Activated naive CD4-positive, alpha-beta T cell treated with Interleukin-2 at 50 U/mL for 16 hours (primary cell): ENCODE data around the gene PAX5.

Experiments used
- DNase-seq: peaks from one replicate; pipeline ENCODE4 v3.0.0-alpha.2; 2020

PAX5 gene

GRCh38 chr9:36897478-36897877, 136.6 kb downstream of the PAX5 start:
- no peak for DNase-seq

- DNase-seq = no peak
These were observed 137.0 kb downstream of the PAX5 start for GRCh38 chr9:36897019-36897418.

GRCh38 chr9:36896296-36896695, 137.8 kb downstream of the PAX5 start:
- DNase-seq = no peak

GRCh38 chr9:36895744-36896260, 138.3 kb downstream of the PAX5 start:
- DNase-seq = no peak

- DNase-seq = no peak
These were observed 139.3 kb downstream of the PAX5 start for GRCh38 chr9:36894695-36895310.

- DNase-seq = no peak
These were observed 140.2 kb downstream of the PAX5 start for GRCh38 chr9:36893911-36894310.

- DNase-seq = no peak
These were observed 140.9 kb downstream of the PAX5 start for GRCh38 chr9:36893184-36893583.

GRCh38 chr9:36892279-36892678, 141.8 kb downstream of the PAX5 start:
- DNase-seq = no peak

GRCh38 chr9:36891341-36891811, 142.7 kb downstream of the PAX5 start:
- DNase-seq = no peak

GRCh38 chr9:36889844-36890243, 144.2 kb downstream of the PAX5 start:
- no peak for DNase-seq

- DNase-seq = no peak
These were observed 145.5 kb downstream of the PAX5 start for GRCh38 chr9:36888551-36888950.

GRCh38 chr9:36884721-36885120, 149.3 kb downstream of the PAX5 start:
- no peak for DNase-seq

- DNase-seq = no peak
These were observed 151.5 kb downstream of the PAX5 start for GRCh38 chr9:36882594-36882993.

GRCh38 chr9:36881743-36882441, 152.2 kb downstream of the PAX5 start:
- DNase-seq = no peak

- no peak for DNase-seq
These were observed 152.8 kb downstream of the PAX5 start for GRCh38 chr9:36881316-36881715.

GRCh38 chr9:36880075-36880474, 154.0 kb downstream of the PAX5 start:
- no peak for DNase-seq

GRCh38 chr9:36878986-36879982, 154.8 kb downstream of the PAX5 start:
- no peak for DNase-seq

GRCh38 chr9:36877239-36877638, 156.8 kb downstream of the PAX5 start:
- no peak for DNase-seq

- DNase-seq = no peak
These were observed 158.0 kb downstream of the PAX5 start for GRCh38 chr9:36876056-36876455.

- DNase-seq = no peak
These were observed 159.1 kb downstream of the PAX5 start for GRCh38 chr9:36874921-36875320.

GRCh38 chr9:36874261-36874660, 159.8 kb downstream of the PAX5 start:
- DNase-seq = no peak

GRCh38 chr9:36873247-36873875, 160.7 kb downstream of the PAX5 start:
- peak; percentile 72 for DNase-seq

GRCh38 chr9:36872641-36873040, 161.4 kb downstream of the PAX5 start:
- no peak for DNase-seq
